PC-9 (cell line): ENCODE data around the gene PCDHGB1.

Experiments used
- EZH2 ChIP-seq: fragments of 200-600 bp; sonication (generic); IDR thresholded peaks from 2 replicates; pipeline ENCODE4 v1.8.0; 2017; ENCODE audit warnings: antibody characterized with exemption, low read depth
- TF ChIP-seq, protein P1 (sequence below): fragments of 200-600 bp; sonication (generic); conservative IDR thresholded peaks from 2 replicates; pipeline ENCODE4 v1.6.1; 2017; ENCODE audit warnings: mixed run types, antibody characterized with exemption, mild to moderate bottlenecking, moderate library complexity

DNA sequence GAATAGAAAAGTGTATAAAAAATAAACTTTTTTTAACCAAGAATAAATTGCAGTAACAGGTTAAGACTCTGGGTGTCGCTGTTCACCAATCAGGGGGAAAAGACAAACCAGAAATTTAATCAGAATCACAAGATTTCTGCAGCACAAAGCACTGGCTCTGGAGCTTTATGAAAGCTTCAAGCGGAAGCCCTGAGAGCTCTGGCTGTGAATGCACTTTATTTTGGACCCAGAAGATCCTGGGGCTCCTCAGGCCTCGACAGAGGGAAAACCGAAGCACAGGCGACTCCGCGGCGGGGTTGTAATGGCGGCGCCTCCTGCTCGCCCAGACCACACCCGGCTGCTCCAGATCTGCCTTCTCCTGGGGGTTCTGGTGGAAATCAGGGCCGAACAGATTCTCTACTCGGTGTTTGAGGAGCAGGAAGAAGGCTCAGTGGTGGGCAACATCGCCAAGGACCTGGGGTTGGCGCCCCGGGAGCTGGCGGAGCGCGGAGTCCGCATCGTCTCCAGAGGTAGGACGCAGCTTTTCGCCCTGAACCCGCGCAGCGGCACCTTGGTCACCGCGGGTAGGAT lies 5.1 kb downstream of the PCDHGB1 start, which contains the start of gene PCDHGA4:
- TF ChIP-seq, protein P1, sequence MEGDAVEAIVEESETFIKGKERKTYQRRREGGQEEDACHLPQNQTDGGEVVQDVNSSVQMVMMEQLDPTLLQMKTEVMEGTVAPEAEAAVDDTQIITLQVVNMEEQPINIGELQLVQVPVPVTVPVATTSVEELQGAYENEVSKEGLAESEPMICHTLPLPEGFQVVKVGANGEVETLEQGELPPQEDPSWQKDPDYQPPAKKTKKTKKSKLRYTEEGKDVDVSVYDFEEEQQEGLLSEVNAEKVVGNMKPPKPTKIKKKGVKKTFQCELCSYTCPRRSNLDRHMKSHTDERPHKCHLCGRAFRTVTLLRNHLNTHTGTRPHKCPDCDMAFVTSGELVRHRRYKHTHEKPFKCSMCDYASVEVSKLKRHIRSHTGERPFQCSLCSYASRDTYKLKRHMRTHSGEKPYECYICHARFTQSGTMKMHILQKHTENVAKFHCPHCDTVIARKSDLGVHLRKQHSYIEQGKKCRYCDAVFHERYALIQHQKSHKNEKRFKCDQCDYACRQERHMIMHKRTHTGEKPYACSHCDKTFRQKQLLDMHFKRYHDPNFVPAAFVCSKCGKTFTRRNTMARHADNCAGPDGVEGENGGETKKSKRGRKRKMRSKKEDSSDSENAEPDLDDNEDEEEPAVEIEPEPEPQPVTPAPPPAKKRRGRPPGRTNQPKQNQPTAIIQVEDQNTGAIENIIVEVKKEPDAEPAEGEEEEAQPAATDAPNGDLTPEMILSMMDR, result peak; percentile 60
- no peak for TF ChIP-seq EZH2
